GM20431 (cell line): ENCODE results near the gene JMJD7.

Experiments
- in situ Hi-C: fragments of 300-500 bp; cut with MseI, MboI; formaldehyde crosslinking; loops from one replicate; pipeline ENCODE4 v1.15.0; 2020; ENCODE audit warnings: low sequenced_read_pairs; ENCODE audit not compliant: unreplicated experiment

The JMJD7 gene

DNA sequence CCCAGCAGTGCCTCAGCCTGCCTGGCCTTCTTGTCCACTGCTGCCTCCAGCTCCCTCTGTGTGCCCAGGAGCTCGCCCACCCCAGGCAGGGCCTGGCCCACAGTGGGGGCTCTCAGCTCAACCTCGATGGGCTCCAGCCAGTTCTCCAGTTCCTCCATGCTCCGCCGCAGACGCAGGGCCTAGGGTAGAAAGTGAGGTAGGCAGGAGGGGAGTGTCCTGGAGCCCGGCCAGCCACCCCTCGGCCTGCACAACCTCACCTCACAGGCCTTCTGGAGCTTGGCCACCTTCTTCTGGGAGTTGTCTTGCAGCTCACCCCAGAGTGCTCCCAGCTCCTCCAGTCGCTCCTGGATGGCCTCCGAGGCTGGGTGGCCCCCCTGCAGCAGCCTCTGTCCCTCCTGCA is 29.4 kb downstream of the JMJD7 start:
- in situ Hi-C loops, result no loop called here

DNA sequence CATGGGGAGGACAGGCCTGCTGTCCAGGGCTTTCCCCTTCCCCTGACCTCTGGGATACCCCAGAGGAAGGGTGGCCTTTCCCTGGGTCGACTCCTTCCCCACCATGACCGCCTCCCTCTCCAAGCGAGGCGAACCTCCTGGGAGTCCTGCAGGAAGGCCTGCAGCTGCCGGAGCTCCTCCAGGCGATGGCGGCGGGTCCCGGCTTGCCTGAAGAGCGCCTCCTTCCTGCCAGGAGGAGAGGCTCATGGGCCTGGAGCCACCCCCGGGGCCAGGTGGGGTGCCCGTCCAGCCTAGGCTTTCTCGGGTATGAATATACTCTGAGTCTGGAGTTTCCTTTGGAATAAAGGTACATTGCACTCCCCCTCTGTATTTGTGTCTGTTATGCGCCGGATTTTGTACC is 30.9 kb downstream of the JMJD7 start:
- in situ Hi-C loops, result no loop called here

- in situ Hi-C loops, result no loop called here
Observed at GRCh38 chr15:41860049-41860828, 32.3 kb downstream of the JMJD7 start.

DNA sequence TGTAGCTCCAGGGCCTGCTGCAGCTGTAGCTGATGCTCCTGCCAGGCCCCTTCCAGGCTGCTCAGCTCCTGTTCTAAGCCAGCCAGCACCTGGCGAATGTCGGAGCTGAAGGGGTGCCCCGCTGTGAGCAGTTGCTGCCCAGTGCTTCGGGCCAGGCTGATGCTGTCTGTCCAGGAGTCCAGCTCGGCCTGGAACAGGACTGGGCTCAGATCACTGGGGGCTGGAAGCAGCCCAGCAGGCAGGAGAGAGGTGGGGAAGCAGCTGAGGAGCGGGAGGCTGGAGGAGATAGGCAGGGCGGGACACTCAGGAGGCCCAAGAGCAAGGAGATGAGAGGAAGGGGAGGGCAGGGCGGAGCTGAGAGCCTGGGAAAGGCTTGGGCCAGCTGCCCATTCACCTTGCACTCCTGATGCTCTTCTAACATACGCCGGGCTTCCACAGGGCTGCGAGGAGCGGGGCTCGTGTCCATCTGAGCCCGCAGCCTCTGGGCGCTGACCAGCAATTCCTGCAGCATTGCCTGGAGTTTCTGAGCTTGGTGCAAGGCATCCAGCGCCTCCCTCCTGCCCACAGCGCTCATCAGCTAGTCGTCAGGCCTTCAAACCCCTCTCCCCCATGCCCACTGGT is 34.0 kb downstream of the JMJD7 start:
- in situ Hi-C loops, result no loop called here

- in situ Hi-C loops, result no loop called here
Observed at GRCh38 chr15:41862515-41863116, 34.7 kb downstream of the JMJD7 start.

DNA sequence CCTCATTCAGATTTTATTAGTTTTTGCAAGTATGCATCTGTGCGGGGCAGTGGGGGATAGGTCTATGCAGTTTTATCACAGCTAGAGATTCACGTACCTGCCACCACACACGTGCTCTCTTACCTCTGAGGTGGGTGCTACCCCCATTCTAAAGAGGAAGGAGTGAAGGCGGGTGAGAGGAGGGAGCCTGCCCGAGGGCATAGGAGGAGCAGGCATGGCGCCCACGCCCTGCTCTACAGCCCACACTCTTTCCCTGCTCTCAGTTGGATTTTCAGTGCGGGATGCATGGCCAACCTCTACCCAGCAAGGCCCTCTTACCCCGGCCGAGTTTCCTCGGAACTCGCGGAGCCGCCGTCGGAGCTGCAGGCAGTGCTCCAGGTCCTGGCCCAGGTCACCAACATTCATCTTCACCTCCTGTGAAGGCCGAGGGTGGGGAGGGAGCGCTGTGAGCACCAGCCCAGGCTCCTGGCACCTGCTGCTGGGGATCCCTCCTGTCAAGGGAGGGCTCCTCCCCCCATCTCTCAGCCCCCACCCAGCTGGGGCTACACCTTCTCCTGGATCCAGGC is 37.7 kb downstream of the JMJD7 start:
- in situ Hi-C loops, result no loop called here

DNA sequence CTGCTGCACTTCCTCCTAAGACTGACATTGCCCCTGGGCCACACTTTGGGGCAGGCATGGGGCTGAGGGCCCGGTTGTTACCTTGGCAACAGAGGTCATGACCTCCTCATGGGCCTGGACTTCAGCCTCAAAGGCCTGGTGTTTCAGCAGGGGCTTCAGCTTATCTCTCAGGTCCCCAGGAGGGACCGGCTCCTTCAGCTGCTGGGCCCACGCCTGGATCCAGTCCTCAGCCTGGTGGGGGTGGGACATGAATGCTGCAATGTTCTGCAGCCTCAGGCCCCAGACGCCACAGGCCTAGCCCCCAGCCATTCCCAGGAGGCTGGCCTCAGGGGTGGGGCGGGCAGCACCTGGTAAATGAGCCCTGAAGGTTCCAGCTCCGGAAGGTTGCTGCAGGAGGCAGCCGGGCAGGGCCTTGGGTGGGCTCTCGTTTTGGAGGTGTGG is 38.4 kb downstream of the JMJD7 start:
- in situ Hi-C loops, result no loop called here

GRCh38 chr15:41866872-41867579 is 39.1 kb downstream of the JMJD7 start:
- in situ Hi-C loops, result no loop called here

- in situ Hi-C loops, result no loop called here
Observed at GRCh38 chr15:41868321-41868720, 40.4 kb downstream of the JMJD7 start.

GRCh38 chr15:41869770-41870688 is 42.1 kb downstream of the JMJD7 start:
- in situ Hi-C loops, result no loop called here

- in situ Hi-C loops, result no loop called here
Observed at GRCh38 chr15:41870689-41871081, 42.8 kb downstream of the JMJD7 start.

DNA sequence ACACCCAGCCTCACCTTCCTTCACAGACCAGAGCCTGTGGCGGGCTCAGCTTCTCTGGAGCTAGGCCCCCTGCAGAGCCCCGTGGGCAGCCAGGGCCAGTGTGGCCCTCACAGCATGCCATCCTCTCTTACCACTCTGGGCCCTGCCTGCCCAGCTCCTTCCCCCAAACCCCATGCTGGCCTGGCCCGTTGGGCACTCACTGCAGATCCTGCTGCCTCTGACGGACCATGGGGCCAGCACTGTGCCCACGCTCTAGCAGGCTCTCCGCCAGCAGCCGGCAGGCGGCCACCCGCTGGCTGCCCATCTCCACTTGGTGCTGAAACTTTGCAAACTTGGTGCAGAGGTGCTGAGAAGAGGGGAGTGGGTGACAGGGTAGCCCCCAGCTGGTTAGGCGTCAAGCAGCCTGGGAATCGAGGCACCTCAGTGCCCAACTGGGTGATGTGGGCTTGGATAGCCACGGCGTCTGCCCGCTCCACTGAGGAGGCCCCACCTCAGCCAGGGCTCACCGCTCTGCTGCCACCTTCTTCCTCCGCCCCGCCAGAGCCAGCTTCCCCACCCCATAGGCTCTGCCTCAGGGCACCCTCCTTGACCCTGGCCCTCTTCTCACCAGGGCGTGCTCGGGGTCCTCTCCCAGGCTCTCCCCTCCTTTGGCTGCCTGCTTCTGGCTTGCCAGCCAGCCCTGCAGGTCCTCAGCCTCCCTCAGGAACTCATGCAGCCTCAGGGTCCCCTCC is 43.4 kb downstream of the JMJD7 start:
- in situ Hi-C loops, result no loop called here

- in situ Hi-C loops, result no loop called here
Observed at GRCh38 chr15:41872166-41872747, 44.4 kb downstream of the JMJD7 start.

DNA sequence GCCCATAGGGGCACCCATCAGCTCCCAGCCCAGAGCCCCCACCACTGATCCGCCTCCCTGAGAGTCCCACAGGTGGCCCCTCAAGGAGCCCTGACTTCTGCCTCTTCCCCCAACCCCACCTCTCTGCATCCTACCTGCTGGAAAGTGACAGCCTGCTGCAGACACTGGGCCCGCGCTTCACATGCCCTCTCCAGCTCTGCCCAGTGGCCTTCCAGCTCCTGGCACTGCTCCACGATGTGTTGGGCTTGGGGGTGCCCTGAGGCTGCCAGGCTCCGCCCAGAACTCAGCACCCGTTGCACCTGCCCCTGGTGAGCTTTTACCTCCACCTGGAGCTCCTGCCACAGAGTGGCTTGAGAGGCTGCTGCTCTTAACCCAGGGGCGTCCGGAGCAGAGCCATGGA is 45.8 kb downstream of the JMJD7 start:
- in situ Hi-C loops, result no loop called here

GRCh38 chr15:41874736-41875135 is 46.8 kb downstream of the JMJD7 start:
- in situ Hi-C loops, result no loop called here

DNA sequence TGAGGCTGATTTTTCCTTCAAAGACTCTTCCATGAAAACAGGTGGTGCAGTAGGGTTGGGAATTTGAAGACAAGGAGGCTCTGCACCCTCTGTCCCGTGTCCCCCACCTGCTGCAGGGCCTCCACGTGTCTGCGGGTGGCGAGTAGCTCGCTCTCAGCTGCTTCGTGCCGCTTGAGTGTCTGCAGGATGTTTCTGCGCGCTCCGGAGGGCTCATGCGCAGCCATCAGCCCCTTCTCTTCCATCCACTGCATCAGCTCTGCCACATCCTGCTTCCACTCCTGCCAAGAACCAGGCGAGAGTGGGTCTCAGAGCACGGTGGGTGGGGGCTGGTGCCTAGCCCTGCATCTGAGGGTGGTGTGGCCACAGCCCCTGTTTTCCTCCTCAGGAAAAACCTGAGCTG is 48.1 kb downstream of the JMJD7 start:
- in situ Hi-C loops, result no loop called here

DNA sequence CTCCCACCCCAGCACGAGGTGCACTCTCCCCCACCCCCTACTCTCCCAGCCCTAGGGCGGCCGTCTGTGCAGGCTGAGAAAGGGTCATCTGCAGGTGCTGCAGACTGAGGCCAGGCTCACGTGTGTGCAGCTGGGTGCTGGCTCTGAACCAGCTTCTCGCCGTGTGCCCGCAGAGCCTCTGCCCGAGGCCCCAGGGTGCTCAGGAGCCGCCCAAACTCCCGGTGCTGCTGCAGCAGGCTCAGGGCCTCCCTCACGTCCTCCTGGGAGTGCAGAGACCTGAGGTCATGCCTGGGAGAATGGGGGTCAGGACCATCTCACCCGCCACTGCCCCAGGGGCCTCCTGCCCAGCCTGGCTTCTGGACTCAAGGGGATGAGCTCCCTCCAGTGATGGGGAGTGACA is 48.8 kb downstream of the JMJD7 start:
- in situ Hi-C loops, result no loop called here

DNA sequence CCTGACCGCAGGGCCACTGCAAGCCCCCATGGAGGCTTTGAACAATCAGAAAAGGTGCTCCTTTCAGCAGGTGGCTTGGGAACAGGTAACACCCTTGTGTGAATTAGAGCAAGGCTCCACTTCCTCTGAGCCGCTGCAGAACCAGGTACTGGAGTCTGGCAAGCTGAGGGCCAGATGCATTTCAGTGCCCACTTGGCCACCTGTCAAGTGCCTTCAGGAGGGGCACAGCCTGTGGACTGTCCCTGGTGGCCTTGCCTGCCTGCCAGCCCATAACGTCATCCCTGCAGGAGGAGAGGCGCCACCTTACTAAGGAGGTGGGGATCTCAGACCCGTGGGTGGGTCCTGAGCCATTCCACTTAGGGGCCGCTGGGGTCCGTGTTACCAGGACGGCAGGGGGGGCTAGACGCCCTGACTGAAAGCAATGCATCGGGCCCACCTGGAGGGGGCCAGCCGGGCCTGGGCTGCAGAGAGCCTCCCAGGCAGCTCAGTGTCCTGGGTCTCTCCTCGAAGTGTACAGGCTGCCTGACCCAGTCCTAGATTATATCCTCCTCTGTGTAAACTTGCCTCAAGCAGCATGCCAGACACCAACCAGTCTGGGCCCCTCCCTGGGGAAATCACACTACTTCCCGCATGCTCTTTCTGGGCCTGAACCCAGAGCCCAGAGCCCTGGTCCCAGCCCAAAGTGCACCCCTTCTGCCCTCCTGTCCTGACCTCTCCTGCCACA is 49.9 kb downstream of the JMJD7 start:
- in situ Hi-C loops, result no loop called here
